ENCODE results near the gene BAMBI.

- TF ChIP-seq POLR2A (IDR thresholded peaks at IDR 0.05) (no peak), CTCF (IDR thresholded peaks at IDR 0.05) (no peak), EP300 (IDR thresholded peaks at IDR 0.05) (no peak)
Observed at GRCh38 chr10:28711776-28712175, 34.5 kb downstream of the BAMBI start.
